ENCODE measurements around the gene GPR143. TPM values are rescaled to one million over a fixed set of nuclear protein-coding genes. Genes with fewer than 3 reads are reported as not detected.

GPR143 gene
- total and polyA plus RNA-seq, 7 experiments from 2014 or later: 0.20 TPM; not detected in 6

GRCh38 chrX:9717376-9717775, 48.3 kb downstream of the GPR143 start:
- H3K27me3 ChIP-seq (ENCODE audit: control insufficient read depth in 2 of 2, insufficient read depth in 2 of 2, low read length in 2 of 2): no peaks in the 10 kb centered on the region
- H3K27ac Mint-ChIP-seq: no peak overlapping the region
- H3K36me3 ChIP-seq (ENCODE audit: control insufficient read depth in 2 of 3, insufficient read depth in 3 of 3, low read length in 3 of 3): peaks cover 0 to 43% (median 6%) of the 10 kb centered on the region in 3 experiments
- peaks cover 0 to 4% (median 0%) of the 10 kb centered on the region in 3 experiments for H3K9me3 ChIP-seq (ENCODE audit: control insufficient read depth in 2 of 3, low read length in 3 of 3)
- peaks cover 0 to 36% (median 15%) of the 10 kb centered on the region in 11 donors for H3K9me3 Mint-ChIP-seq
- no peaks in the 10 kb centered on the region for H3K4me1 ChIP-seq (ENCODE audit: control insufficient read depth in 2 of 2, insufficient read depth in 2 of 2, low read length in 2 of 2)
- intact Hi-C loops (cut with micrococcal nuclease): no loop called here
- no peaks in the 10 kb centered on the region for H3K4me1 Mint-ChIP-seq
- ChIA-PET POLR2A (no interaction called here), CTCF (no interaction called here)
- H3K4me3 Mint-ChIP-seq: no peak overlapping the region
- no peak overlapping the region for H3K4me3 ChIP-seq (ENCODE audit: low read length)
- DNase-seq (no peak), ATAC-seq (no peak)
- no peaks in the 10 kb centered on the region for H3K27me3 Mint-ChIP-seq
- no peak overlapping the region for H3K27ac ChIP-seq (ENCODE audit: low read depth, low read length)
- H3K36me3 Mint-ChIP-seq: peaks cover 21 to 76% (median 57%) of the 10 kb centered on the region in 5 donors

- no peaks in the 10 kb centered on the region for H3K27me3 ChIP-seq (ENCODE audit: control insufficient read depth in 2 of 2, insufficient read depth in 2 of 2, low read length in 2 of 2)
- no peak overlapping the region for H3K27ac ChIP-seq (ENCODE audit: low read depth, low read length)
- peaks cover 0 to 5% of the 10 kb centered on the region in 2 donors for H3K4me1 ChIP-seq (ENCODE audit: control insufficient read depth in 2 of 2, insufficient read depth in 2 of 2, low read length in 2 of 2)
- H3K36me3 ChIP-seq (ENCODE audit: control insufficient read depth in 2 of 3, insufficient read depth in 3 of 3, low read length in 3 of 3): peaks cover 0 to 40% (median 14%) of the 10 kb centered on the region in 3 experiments
- H3K4me3 ChIP-seq (ENCODE audit: low read length): no peak overlapping the region
- no peaks in the 10 kb centered on the region for H3K27me3 Mint-ChIP-seq
- peaks cover 0 to 33% (median 12%) of the 10 kb centered on the region in 5 donors for H3K36me3 Mint-ChIP-seq
- H3K9me3 ChIP-seq (ENCODE audit: control insufficient read depth in 2 of 3, low read length in 3 of 3): no peaks in the 10 kb centered on the region
- H3K9me3 Mint-ChIP-seq: no peaks in the 10 kb centered on the region
- DNase-seq (no peak), ATAC-seq (no peak)
- no peak overlapping the region for H3K27ac Mint-ChIP-seq
- ChIA-PET CTCF (no interaction called here), POLR2A (no interaction called here)
- intact Hi-C loops (cut with micrococcal nuclease): no loop called here
- H3K4me1 Mint-ChIP-seq: peaks cover 0 to 16% (median 10%) of the 10 kb centered on the region in 7 donors
- H3K4me3 Mint-ChIP-seq: no peak overlapping the region
Measured at GRCh38 chrX:9710332-9710731, 55.3 kb downstream of the GPR143 start.

- intact Hi-C loops (cut with micrococcal nuclease): loop anchor here (1.0 to 5.0 kb wide), 11 partner anchors 245 to 966 kb away; no protein-coding TSS in a partner anchor
- DNase-seq (peak; percentile 62 to 84 (median 76)), ATAC-seq (peak; percentile 95)
- Histone ChIP-seq H3K27me3 (ENCODE audit: control insufficient read depth in 2 of 2, insufficient read depth in 2 of 2, low read length in 2 of 2) (no peaks in the 10 kb centered on the region), H3K4me1 (ENCODE audit: control insufficient read depth in 2 of 2, insufficient read depth in 2 of 2, low read length in 2 of 2) (peaks cover 0 to 5% of the 10 kb centered on the region in 2 donors), H3K9me3 (ENCODE audit: control insufficient read depth in 2 of 3, low read length in 3 of 3) (peaks cover 0 to 5% (median 0%) of the 10 kb centered on the region in 3 experiments), H3K4me3 (ENCODE audit: low read length) (no peak overlapping the region), H3K36me3 (ENCODE audit: control insufficient read depth in 2 of 3, insufficient read depth in 3 of 3, low read length in 3 of 3) (peaks cover 0 to 37% (median 14%) of the 10 kb centered on the region in 3 experiments), H3K27ac (ENCODE audit: low read depth, low read length) (no peak overlapping the region)
- Mint-ChIP-seq H3K36me3 (peaks cover 0 to 42% (median 19%) of the 10 kb centered on the region in 5 donors), H3K4me1 (peaks cover 0 to 16% (median 10%) of the 10 kb centered on the region in 7 donors), H3K9me3 (peaks cover 0 to 12% (median 3%) of the 10 kb centered on the region in 11 donors), H3K27ac (peak overlapping the region in 7 of 9 donors; percentile 7 to 84 (median 49)), H3K4me3 (peak overlapping the region in 4 of 10 donors; percentile 1 to 42 (median 16)), H3K27me3 (no peaks in the 10 kb centered on the region)
- CTCF ChIA-PET: interaction anchor here (0.8 kb wide), 1 partner anchor 963 kb away, joined by 3 read pairs; no protein-coding TSS in a partner anchor
- POLR2A ChIA-PET: no interaction called here
Measured at GRCh38 chrX:9708923-9709553, 56.6 kb downstream of the GPR143 start.

GRCh38 chrX:9708086-9708485, 57.6 kb downstream of the GPR143 start:
- peaks cover 0 to 43% (median 20%) of the 10 kb centered on the region in 3 experiments for H3K36me3 ChIP-seq (ENCODE audit: control insufficient read depth in 2 of 3, insufficient read depth in 3 of 3, low read length in 3 of 3)
- Mint-ChIP-seq H3K9me3 (peaks cover 0 to 17% (median 3%) of the 10 kb centered on the region in 11 donors), H3K4me3 (no peak overlapping the region), H3K4me1 (peaks cover 0 to 16% (median 10%) of the 10 kb centered on the region in 7 donors), H3K36me3 (peaks cover 0 to 45% (median 22%) of the 10 kb centered on the region in 5 donors), H3K27me3 (no peaks in the 10 kb centered on the region), H3K27ac (peak overlapping the region in 2 of 9 donors; percentile 36 to 74)
- ChIA-PET CTCF (interaction anchor here (0.8 kb wide), 1 partner anchor 962 kb away, joined by 3 read pairs; no protein-coding TSS in a partner anchor), POLR2A (no interaction called here)
- DNase-seq: no peak
- no peaks in the 10 kb centered on the region for H3K27me3 ChIP-seq (ENCODE audit: control insufficient read depth in 2 of 2, insufficient read depth in 2 of 2, low read length in 2 of 2)
- H3K9me3 ChIP-seq (ENCODE audit: control insufficient read depth in 2 of 3, low read length in 3 of 3): peaks cover 0 to 5% (median 0%) of the 10 kb centered on the region in 3 experiments
- ATAC-seq: no peak
- H3K4me3 ChIP-seq (ENCODE audit: low read length): no peak overlapping the region
- intact Hi-C loops (cut with micrococcal nuclease): loop anchor here (2.0 to 5.0 kb wide), 4 partner anchors 365 to 889 kb away; no protein-coding TSS in a partner anchor
- H3K4me1 ChIP-seq (ENCODE audit: control insufficient read depth in 2 of 2, insufficient read depth in 2 of 2, low read length in 2 of 2): peaks cover 0 to 5% of the 10 kb centered on the region in 2 donors
- H3K27ac ChIP-seq (ENCODE audit: low read depth, low read length): no peak overlapping the region

GRCh38 chrX:9707306-9708033, 58.2 kb downstream of the GPR143 start:
- Mint-ChIP-seq H3K4me1 (peaks cover 0 to 16% (median 10%) of the 10 kb centered on the region in 7 donors), H3K27me3 (no peaks in the 10 kb centered on the region), H3K27ac (peak overlapping the region in 1 of 9 donors; percentile 18), H3K36me3 (peaks cover 0 to 46% (median 19%) of the 10 kb centered on the region in 5 donors), H3K9me3 (peaks cover 0 to 17% (median 3%) of the 10 kb centered on the region in 11 donors), H3K4me3 (no peak overlapping the region)
- POLR2A ChIA-PET: no interaction called here
- intact Hi-C loops (cut with micrococcal nuclease): loop anchor here (2.0 to 5.0 kb wide), 4 partner anchors 365 to 889 kb away; no protein-coding TSS in a partner anchor
- H3K9me3 ChIP-seq (ENCODE audit: control insufficient read depth in 2 of 3, low read length in 3 of 3): peaks cover 0 to 5% (median 0%) of the 10 kb centered on the region in 3 experiments
- H3K27me3 ChIP-seq (ENCODE audit: control insufficient read depth in 2 of 2, insufficient read depth in 2 of 2, low read length in 2 of 2): no peaks in the 10 kb centered on the region
- no peak overlapping the region for H3K4me3 ChIP-seq (ENCODE audit: low read length)
- H3K4me1 ChIP-seq (ENCODE audit: control insufficient read depth in 2 of 2, insufficient read depth in 2 of 2, low read length in 2 of 2): peaks cover 0 to 5% of the 10 kb centered on the region in 2 donors
- H3K36me3 ChIP-seq (ENCODE audit: control insufficient read depth in 2 of 3, insufficient read depth in 3 of 3, low read length in 3 of 3): peaks cover 0 to 40% (median 20%) of the 10 kb centered on the region in 3 experiments
- ATAC-seq (no peak), DNase-seq (no peak)
- CTCF ChIA-PET: no interaction called here
- no peak overlapping the region for H3K27ac ChIP-seq (ENCODE audit: low read depth, low read length)

- Mint-ChIP-seq H3K4me3 (no peak overlapping the region), H3K36me3 (peaks cover 0 to 43% (median 24%) of the 10 kb centered on the region in 5 donors), H3K27me3 (no peaks in the 10 kb centered on the region), H3K4me1 (peaks cover 0 to 16% (median 10%) of the 10 kb centered on the region in 7 donors), H3K9me3 (peaks cover 0 to 17% (median 3%) of the 10 kb centered on the region in 11 donors), H3K27ac (peak overlapping the region in 1 of 9 donors; percentile 71)
- Histone ChIP-seq H3K9me3 (ENCODE audit: control insufficient read depth in 2 of 3, low read length in 3 of 3) (peaks cover 0 to 5% (median 0%) of the 10 kb centered on the region in 3 experiments), H3K27me3 (ENCODE audit: control insufficient read depth in 2 of 2, insufficient read depth in 2 of 2, low read length in 2 of 2) (no peaks in the 10 kb centered on the region), H3K36me3 (ENCODE audit: control insufficient read depth in 2 of 3, insufficient read depth in 3 of 3, low read length in 3 of 3) (peaks cover 0 to 32% (median 20%) of the 10 kb centered on the region in 3 experiments), H3K27ac (ENCODE audit: low read depth, low read length) (no peak overlapping the region), H3K4me3 (ENCODE audit: low read length) (no peak overlapping the region), H3K4me1 (ENCODE audit: control insufficient read depth in 2 of 2, insufficient read depth in 2 of 2, low read length in 2 of 2) (peaks cover 0 to 5% of the 10 kb centered on the region in 2 donors)
- ChIA-PET POLR2A (no interaction called here), CTCF (no interaction called here)
- ATAC-seq (no peak), DNase-seq (no peak)
- intact Hi-C loops (cut with micrococcal nuclease): loop anchor here in 1 of 2 donors (5.0 kb wide), 1 partner anchor 654 kb away; no protein-coding TSS in a partner anchor
Measured at GRCh38 chrX:9706421-9706820, 59.2 kb downstream of the GPR143 start.
